GM18519 (cell line): ENCODE data around the gene BCL2A1.
A peak's percentile ranks its signal among the peaks of the same experiment; 100 is the strongest.
"Not testable (repeated sequence)": the region's sequence is repeated elsewhere in the genome, so short reads cannot be mapped to it uniquely, and the experiment has no call there.

Source experiments
- ATAC-seq: cut with Tn5 transposase; IDR thresholded peaks from one replicate; pipeline ENCODE4 v1.9.1; 2021; ENCODE audit warnings: mild to moderate bottlenecking, moderate library complexity; ENCODE audit not compliant: unreplicated experiment, low FRiP score

BCL2A1 gene

GRCh38 chr15:79930516-79930915, 40.5 kb downstream of the BCL2A1 start:
- no peak for ATAC-seq

- no peak for ATAC-seq
Observed at GRCh38 chr15:79929412-79929811, 41.6 kb downstream of the BCL2A1 start.

DNA sequence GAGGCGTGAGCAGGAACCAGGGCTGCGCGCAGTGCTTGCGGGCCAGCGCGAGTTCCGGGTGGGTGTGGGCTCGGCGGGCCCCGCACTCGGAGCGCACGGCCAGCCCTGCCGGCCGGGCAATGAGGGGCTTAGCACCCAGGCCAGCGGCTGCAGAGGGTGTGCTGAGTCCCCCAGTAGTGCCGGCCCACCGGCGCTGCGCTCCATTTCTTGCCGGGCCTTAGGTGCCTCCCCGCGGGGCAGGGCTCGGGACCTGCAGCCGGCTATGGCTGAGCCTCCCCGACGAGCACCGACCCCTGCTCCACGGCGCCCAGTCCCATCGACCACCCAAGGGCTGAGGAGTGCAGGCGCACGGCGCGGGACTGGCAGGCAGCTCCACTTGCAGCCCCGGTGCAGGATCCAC, 44.9 kb downstream of the BCL2A1 start:
- not testable (repeated sequence) for ATAC-seq

- ATAC-seq, result no peak
Observed at GRCh38 chr15:79924379-79924778, 46.6 kb downstream of the BCL2A1 start.

- peak; percentile 94 for ATAC-seq
Observed at GRCh38 chr15:79923515-79924169, 47.4 kb downstream of the BCL2A1 start.

- ATAC-seq, result peak; percentile 30
Observed at GRCh38 chr15:79923079-79923514, 47.9 kb downstream of the BCL2A1 start.

DNA sequence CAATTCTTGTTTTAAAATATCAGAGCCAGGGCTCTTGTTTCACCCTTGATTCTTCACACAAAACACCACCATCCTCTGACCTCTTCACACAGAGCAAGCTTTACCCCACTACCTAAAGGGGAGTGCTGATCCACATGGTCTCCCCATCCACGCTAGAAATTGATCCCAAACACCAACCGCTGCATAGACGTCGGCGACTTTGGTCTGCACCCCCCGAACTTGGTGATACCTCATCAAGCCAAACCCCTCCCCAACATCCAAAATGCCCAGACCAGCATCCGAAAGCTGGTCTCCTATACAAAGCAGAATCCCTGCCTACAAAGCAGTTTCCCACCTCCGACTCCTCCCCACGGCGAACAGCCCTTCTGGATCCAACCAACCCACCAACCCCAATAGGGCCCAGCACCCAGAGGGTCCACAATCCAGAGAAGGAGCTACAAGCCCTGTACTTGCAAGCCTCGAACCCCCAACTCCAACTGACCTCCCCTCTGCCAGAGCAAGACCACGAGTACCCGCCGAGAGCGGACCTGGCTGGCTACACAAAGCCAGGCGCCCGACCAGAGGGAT, 48.4 kb downstream of the BCL2A1 start:
- ATAC-seq, result no peak

DNA sequence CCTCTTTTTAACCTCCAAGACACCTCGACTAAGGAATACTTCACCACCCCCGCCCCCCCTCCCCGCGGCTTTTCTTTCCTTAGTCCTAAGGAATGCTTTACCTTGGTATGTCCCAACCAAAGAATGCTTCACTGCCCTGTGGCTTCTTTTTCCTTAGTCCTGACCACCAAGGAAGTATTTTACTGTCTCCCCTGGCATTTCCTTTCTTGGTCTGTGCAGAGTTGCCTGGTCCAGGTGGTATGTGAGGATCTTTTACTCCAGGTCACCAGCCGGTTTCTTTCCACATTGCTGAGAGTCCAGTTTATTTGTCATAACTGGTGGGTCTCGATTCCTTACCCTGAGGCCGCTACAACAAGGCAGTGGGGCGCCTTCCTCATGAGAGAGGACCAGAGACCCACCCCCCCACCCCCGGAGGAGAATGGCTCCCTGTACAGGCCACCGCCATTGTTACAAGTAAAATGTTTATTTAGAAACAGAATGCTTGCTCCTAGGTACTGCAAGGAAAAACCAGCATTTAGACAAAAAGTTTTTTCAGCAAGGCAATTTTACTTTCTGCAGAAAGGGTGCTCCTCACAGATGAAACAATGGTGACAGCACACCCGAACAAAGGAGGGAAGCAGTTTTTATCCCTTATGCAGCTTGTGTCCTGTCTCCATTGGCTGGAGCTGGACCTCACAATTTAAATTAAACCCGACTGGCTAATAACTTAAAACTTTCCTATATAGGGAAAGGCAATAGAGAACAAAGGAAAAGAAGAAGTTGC, 51.1 kb downstream of the BCL2A1 start:
- ATAC-seq, result no peak

- ATAC-seq, result no peak
Observed at GRCh38 chr15:79919090-79919748, 51.8 kb downstream of the BCL2A1 start.

DNA sequence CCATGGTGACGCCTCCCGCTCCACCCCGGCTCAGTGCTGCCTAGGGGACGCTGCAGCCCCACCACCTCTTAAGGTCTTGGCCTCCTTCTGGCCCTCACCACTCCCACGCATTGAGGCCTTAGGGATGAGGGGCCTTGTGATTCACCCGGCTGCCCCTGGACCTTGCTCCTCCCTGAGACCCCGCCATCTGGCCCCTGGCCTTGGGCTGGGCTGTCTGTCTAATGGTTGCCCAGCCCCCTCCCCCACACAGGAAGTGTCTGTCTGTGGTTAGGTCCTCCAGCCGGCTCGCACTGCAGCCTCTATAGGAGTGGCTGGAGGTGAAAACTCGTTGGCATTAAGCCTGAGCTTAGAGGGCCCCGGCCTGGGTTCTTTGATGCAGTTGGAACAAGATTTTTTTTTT, 52.7 kb downstream of the BCL2A1 start:
- ATAC-seq, result no peak

GRCh38 chr15:79916502-79917132, 54.4 kb downstream of the BCL2A1 start:
- no peak for ATAC-seq

DNA sequence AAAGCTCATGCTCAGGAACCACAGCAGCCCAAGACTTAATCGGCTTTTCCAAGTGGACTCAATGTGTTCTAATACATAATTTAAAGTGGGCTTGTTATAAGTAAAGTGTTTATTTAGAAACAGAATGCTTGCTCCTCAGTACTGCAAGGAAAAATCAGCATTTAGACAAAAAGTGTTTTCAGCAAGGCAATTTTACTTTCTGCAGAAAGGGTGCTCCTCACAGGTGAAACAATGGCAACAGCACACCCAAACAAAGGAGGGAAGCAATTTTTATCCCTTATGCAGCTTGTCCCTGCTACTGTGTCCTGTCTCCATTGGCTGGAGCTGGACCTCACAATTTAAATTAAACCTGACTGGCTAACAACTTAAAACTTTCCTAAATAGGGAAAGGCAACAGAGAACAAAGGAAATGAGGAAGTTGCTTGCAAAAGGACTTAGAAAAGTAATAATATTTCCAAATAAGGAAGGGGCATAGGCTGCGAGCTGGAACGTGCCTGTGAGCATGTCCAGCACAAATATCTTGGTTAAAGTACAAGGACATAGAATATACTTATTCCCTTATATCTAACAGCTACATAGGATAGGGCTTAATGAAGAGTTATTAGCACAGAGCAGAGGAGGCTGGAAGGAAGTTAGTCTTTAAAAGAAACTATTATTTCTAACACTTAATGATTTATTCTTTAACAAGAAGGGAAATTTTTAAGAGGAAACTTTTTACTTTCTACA, 55.1 kb downstream of the BCL2A1 start:
- ATAC-seq, result not testable (repeated sequence)

DNA sequence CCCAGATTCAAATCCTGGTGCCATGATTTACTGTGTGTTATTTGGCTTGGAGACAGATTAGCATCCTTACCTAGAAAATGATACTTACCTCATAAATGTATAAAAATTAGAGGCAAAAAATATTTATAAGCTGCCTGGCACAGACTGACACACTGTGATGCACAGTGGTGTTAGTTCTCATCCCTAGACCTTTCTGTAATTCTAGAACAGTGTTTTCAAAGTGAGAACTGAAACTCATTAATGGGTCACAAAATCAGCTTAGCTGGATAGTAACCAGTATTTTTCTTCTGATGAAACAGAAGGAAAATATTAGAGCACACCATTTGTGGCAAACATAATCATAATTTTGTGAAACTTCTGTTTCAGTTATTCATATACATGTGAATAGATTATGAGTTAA, 56.3 kb downstream of the BCL2A1 start:
- ATAC-seq, result no peak
